Right lobe of liver (tissue), 4 donors: ENCODE data around the gene PRR5L.

Source experiments
- POLR2A ChIP-seq: fragments of 450-650 bp; IDR thresholded peaks from one replicate; pipeline ENCODE4 v1.6.1; 2017; ENCODE audit warnings: antibody characterized with exemption, mild to moderate bottlenecking
- TF ChIP-seq, protein P1 (sequence below), 4 donors: fragments of 200-600 bp in 3 of 4; fragments of 450-650 bp in 1 of 4; IDR thresholded peaks; one replicate each; pipeline versions ENCODE4 v1.5.1 to v1.8.0; 2016 to 2022; ENCODE audit warnings: antibody characterized with exemption in 4 of 4, mild to moderate bottlenecking in 2 of 4
- donor health status: DM: no; HTN: no; CAD: no.
- donor health status: DM: no; HTN: no; CAD: no.
- donor health status: DM: no; HTN: yes; CAD: no.

DNA sequence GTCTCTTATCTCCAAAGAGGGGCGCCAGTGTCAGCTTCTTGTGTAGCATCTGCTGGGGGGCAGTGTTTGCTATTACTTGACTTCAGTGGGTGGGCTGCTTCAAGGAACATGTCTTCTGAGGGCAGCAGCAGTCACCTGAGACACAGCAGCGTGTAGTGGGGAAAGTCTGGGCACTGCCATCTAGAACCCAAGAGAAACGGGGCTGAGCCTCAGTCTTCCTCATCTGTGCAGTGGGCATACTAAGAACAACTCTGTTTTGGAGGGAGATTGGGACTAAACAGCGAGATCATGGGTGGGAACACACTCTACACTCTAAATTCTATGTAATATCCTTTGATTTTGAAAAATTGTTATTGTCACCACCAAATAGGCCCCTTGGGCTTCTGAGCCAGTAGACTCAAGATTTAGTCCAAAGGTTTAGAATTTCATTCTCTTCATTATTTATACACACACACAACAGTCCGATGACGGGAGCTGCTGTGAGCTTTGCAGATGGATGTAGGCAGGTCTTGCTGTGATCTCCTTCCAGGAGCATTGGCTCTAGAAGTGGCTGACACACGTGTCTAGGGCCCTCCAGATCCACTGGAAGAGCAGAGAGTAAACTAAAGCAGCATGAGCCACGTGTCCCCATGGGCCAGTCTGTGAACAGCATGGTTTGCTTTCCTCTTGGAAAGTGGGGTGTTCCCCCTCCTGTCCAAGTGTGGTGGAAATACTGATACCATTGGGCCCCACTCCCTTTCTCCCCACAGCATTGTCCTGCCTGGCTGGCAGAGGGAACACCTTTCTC is 162.2 kb downstream of the PRR5L start:
- TF ChIP-seq, protein P1, sequence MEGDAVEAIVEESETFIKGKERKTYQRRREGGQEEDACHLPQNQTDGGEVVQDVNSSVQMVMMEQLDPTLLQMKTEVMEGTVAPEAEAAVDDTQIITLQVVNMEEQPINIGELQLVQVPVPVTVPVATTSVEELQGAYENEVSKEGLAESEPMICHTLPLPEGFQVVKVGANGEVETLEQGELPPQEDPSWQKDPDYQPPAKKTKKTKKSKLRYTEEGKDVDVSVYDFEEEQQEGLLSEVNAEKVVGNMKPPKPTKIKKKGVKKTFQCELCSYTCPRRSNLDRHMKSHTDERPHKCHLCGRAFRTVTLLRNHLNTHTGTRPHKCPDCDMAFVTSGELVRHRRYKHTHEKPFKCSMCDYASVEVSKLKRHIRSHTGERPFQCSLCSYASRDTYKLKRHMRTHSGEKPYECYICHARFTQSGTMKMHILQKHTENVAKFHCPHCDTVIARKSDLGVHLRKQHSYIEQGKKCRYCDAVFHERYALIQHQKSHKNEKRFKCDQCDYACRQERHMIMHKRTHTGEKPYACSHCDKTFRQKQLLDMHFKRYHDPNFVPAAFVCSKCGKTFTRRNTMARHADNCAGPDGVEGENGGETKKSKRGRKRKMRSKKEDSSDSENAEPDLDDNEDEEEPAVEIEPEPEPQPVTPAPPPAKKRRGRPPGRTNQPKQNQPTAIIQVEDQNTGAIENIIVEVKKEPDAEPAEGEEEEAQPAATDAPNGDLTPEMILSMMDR (IDR thresholded peaks at IDR 0.05) = no peak
- no peak for TF ChIP-seq POLR2A
